Measurements from ENCODE around the gene GGTLC2. TPM values are rescaled to one million over a fixed set of nuclear protein-coding genes. Genes with fewer than 3 reads are reported as not detected.

Gene GGTLC2
- total RNA-seq, 1 experiment from 2014 or later = not detected

DNA sequence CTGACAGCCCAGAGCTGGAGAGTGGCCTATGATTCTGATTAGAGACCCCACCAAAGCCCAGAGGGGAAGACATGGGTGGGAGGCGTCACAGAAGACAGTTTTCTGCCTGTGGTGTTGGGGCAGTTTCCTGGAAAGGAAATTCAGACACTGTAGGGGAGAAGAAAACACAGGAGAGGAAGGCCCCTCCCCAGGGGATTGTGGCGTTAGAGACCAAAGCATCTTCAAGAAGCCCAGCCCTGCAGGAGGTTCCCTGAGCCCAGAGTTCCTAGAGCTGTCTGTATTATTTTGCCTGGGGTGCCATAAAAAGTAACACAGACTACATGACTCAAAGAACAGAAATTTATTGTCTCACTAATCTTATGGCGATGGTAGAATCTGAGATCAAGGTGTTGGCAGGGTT lies 45.2 kb upstream of the GGTLC2 start:
- no peak for ATAC-seq

DNA sequence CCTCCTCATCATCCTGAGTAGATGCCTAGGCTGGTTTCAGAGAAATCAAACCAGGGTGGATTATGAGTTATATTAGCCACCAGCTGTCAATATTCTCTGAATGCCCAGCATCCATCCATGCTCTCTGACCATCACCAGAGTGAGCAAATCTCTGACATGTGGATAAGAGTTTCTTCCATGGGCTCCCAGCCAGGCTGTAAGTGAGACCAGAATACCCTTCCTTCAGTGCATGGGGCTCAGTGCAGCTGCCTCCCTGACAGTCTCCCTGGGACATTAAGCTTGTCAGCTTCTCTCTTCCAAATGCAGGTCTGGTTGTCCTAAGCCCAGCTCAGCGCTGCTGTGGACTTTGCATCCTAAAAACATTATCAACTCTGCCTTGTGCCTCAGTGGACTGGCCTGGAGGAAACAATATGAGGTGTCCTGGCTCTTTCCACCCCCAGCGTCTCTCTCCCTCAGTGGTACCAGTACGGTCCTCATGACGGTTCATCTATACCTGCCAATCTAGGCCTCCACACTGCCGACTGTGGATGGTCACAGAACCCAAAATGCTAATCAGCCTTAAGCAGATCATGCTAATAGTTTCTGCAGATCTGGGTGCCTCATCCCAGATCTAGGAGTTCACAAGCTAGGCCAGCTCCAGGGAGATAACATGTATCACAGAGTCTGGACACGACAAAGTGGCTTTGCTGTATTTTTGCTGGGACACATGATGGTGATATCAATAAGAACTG lies 43.7 kb upstream of the GGTLC2 start:
- no peak for DNase-seq (ENCODE audit: low read depth, low spot score)
- intact Hi-C loops (cut with micrococcal nuclease; ENCODE audit: unreplicated experiment) (no loop called here), in situ Hi-C loops (cut with HindIII; ENCODE audit: low pct_unique_long_range_greater_than_20kb, low sequenced_read_pairs) (no loop called here)
- TF ChIP-seq, protein P1, sequence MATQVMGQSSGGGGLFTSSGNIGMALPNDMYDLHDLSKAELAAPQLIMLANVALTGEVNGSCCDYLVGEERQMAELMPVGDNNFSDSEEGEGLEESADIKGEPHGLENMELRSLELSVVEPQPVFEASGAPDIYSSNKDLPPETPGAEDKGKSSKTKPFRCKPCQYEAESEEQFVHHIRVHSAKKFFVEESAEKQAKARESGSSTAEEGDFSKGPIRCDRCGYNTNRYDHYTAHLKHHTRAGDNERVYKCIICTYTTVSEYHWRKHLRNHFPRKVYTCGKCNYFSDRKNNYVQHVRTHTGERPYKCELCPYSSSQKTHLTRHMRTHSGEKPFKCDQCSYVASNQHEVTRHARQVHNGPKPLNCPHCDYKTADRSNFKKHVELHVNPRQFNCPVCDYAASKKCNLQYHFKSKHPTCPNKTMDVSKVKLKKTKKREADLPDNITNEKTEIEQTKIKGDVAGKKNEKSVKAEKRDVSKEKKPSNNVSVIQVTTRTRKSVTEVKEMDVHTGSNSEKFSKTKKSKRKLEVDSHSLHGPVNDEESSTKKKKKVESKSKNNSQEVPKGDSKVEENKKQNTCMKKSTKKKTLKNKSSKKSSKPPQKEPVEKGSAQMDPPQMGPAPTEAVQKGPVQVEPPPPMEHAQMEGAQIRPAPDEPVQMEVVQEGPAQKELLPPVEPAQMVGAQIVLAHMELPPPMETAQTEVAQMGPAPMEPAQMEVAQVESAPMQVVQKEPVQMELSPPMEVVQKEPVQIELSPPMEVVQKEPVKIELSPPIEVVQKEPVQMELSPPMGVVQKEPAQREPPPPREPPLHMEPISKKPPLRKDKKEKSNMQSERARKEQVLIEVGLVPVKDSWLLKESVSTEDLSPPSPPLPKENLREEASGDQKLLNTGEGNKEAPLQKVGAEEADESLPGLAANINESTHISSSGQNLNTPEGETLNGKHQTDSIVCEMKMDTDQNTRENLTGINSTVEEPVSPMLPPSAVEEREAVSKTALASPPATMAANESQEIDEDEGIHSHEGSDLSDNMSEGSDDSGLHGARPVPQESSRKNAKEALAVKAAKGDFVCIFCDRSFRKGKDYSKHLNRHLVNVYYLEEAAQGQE (IDR thresholded peaks at IDR 0.05; ENCODE audit: insufficient read depth in 1 of 2, low read depth in 2 of 2, low read length in 1 of 2) = no peak
- no peak for TF ChIP-seq TCF7L2 (IDR thresholded peaks at IDR 0.05; ENCODE audit: low read depth, low read length)
- TF ChIP-seq, protein P2, sequence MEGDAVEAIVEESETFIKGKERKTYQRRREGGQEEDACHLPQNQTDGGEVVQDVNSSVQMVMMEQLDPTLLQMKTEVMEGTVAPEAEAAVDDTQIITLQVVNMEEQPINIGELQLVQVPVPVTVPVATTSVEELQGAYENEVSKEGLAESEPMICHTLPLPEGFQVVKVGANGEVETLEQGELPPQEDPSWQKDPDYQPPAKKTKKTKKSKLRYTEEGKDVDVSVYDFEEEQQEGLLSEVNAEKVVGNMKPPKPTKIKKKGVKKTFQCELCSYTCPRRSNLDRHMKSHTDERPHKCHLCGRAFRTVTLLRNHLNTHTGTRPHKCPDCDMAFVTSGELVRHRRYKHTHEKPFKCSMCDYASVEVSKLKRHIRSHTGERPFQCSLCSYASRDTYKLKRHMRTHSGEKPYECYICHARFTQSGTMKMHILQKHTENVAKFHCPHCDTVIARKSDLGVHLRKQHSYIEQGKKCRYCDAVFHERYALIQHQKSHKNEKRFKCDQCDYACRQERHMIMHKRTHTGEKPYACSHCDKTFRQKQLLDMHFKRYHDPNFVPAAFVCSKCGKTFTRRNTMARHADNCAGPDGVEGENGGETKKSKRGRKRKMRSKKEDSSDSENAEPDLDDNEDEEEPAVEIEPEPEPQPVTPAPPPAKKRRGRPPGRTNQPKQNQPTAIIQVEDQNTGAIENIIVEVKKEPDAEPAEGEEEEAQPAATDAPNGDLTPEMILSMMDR (IDR thresholded peaks at IDR 0.05) = no peak
- TF ChIP-seq SIN3A (IDR thresholded peaks at IDR 0.05; ENCODE audit: borderline replicate concordance, insufficient read depth, low read depth, low read length) = no peak
- TF ChIP-seq POLR2AphosphoS5 (IDR thresholded peaks at IDR 0.05; ENCODE audit: low read depth, low read length) = no peak
- no peak for ATAC-seq
- CTCF ChIA-PET = no interaction called here
- Histone ChIP-seq H3K36me3 (ENCODE audit: control insufficient read depth, insufficient read depth, low read length) (no peaks in the 10 kb centered on the region), H3K27me3 (ENCODE audit: control insufficient read depth, insufficient read depth, low read length) (no peaks in the 10 kb centered on the region; the same call in 1 of the 2 replicates), H3K27ac (ENCODE audit: low read length) (no peak overlapping the region), H3K4me3 (ENCODE audit: low read depth in 2 of 2, low read length in 2 of 2) (no peak overlapping the region), H3K4me1 (ENCODE audit: control insufficient read depth, insufficient read depth, low read length) (no peaks in the 10 kb centered on the region), H3K9me3 (ENCODE audit: control insufficient read depth, insufficient read depth, low read depth, low read length) (no peaks in the 10 kb centered on the region)
- POLR2A ChIA-PET = no interaction called here
- no TSS peak for BruUV-seq (replicated peaks)

More for the DNA sequence above, 45.2 kb upstream of the GGTLC2 start:
- intact Hi-C loops (cut with micrococcal nuclease; ENCODE audit: unreplicated experiment) (loop anchor here (10.0 kb wide), 1 partner anchor 134 kb away; no protein-coding TSS in a partner anchor), in situ Hi-C loops (cut with HindIII; ENCODE audit: low pct_unique_long_range_greater_than_20kb, low sequenced_read_pairs) (no loop called here)
- Histone ChIP-seq H3K4me3 (ENCODE audit: low read depth in 2 of 2, low read length in 2 of 2) (no peak overlapping the region), H3K36me3 (ENCODE audit: control insufficient read depth, insufficient read depth, low read length) (no peaks in the 10 kb centered on the region), H3K9me3 (ENCODE audit: control insufficient read depth, insufficient read depth, low read depth, low read length) (no peaks in the 10 kb centered on the region), H3K4me1 (ENCODE audit: control insufficient read depth, insufficient read depth, low read length) (no peaks in the 10 kb centered on the region), H3K27ac (ENCODE audit: low read length) (no peak overlapping the region), H3K27me3 (ENCODE audit: control insufficient read depth, insufficient read depth, low read length) (no peaks in the 10 kb centered on the region; the same call in 1 of the 2 replicates)
- TF ChIP-seq SIN3A (IDR thresholded peaks at IDR 0.05; ENCODE audit: borderline replicate concordance, insufficient read depth, low read depth, low read length) = no peak
- TF ChIP-seq, protein P2 (IDR thresholded peaks at IDR 0.05) = no peak
- TF ChIP-seq TCF7L2 (IDR thresholded peaks at IDR 0.05; ENCODE audit: low read depth, low read length) = no peak
- TF ChIP-seq, protein P1 (IDR thresholded peaks at IDR 0.05; ENCODE audit: insufficient read depth in 1 of 2, low read depth in 2 of 2, low read length in 1 of 2) = no peak
- no peak for TF ChIP-seq POLR2AphosphoS5 (IDR thresholded peaks at IDR 0.05; ENCODE audit: low read depth, low read length)
- ChIA-PET POLR2A (no interaction called here), CTCF (no interaction called here)
- BruUV-seq (replicated peaks) = no TSS peak
- DNase-seq (ENCODE audit: low read depth, low spot score) = no peak

Data from Panc1 (cell line).